ENCODE measurements around the gene ADPRS. TPM values are rescaled to one million over a fixed set of nuclear protein-coding genes. Genes with fewer than 3 reads are reported as not detected.

Gene ADPRS, protein sequence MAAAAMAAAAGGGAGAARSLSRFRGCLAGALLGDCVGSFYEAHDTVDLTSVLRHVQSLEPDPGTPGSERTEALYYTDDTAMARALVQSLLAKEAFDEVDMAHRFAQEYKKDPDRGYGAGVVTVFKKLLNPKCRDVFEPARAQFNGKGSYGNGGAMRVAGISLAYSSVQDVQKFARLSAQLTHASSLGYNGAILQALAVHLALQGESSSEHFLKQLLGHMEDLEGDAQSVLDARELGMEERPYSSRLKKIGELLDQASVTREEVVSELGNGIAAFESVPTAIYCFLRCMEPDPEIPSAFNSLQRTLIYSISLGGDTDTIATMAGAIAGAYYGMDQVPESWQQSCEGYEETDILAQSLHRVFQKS
- total RNA-seq = 31.3 and 31.8 TPM in 2 replicates

DNA sequence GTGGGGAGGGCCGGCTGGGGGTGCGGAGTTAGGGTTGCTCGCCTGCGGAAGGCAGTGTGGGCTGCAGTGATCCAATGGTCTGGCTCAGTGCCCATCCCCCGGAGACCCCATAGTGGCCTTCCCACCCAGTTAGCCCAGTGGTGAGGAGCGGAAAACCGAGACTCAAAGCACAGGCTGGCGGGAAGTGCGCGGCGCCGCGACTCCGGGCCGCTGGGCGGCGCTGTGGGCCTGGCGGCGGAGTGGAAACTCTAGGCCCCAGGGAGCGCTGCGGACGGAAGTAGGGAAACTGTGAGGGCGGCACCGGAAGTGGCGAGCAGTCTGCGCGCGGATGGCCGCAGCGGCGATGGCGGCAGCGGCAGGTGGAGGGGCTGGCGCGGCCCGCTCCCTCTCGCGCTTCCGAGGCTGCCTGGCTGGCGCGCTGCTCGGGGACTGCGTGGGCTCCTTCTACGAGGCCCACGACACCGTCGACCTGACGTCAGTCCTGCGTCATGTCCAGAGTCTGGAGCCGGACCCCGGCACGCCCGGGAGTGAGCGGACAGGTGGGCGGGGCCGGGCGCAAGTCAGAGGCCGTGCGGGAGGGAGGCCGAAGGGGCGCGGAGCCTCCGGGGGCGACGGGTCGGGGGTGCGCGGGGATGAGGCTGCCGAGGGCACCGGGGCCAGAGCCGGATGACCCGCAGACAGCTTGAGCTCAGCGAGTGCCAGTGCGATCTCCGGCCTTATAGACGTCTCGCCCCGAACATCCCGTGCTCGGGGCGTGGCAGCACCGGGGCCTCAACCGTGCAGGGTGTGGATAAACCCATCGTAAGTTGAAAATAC lies at the start of gene ADPRS:
Gene ADPRS, plus strand, starts transcription at position 316 of the 816 bp plus-strand sequence. Its CDS starts 13 bp downstream, at position 329.

DNA sequence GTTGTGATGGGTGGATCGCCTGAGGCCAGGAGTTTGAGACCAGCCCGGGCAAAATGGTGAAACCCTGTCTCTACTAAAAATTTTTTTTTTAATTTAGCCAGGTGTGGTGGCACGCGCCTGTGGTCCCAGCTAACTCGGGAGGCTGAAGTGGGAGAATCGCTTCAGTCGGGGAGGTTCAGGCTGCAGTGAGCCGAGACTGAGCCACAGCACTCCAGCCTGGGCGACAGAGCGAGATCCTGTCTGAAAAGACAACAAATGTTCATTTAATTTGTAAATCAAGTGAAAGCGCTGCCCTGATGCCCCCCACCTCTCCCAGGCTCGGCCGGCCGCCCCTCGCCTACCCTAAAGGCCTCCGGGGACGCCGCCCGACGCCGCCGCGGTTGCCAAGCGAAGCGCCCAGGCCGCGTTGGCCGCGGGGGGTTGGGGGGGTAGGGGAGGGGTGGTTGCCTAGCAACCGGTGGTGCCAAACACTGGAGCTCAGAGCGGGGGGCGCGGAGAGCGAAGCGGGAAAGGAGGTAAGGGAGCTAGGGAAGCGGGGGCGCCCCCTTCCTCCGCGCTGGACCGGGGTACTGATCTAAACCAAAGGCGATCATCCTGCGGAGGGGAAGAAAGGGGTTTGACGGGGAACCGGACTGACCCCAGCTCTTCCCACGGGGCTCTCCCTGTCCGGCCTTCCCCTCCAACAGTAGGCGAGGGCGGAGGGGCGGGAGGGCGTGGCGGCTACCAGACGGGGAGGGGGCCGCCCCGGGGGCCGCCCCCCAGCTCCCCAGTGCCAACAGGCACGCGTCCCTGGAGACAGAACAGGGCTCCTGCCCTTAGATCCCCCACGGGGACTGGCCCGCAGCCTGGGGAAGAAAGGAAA lies 4.8 kb upstream of the ADPRS start, which contains the start of gene TEKT2:
Gene TEKT2, plus strand, starts transcription at position 460 of the 862 bp plus-strand sequence. CDS start 828 bp downstream, outside the sequence.

DNA sequence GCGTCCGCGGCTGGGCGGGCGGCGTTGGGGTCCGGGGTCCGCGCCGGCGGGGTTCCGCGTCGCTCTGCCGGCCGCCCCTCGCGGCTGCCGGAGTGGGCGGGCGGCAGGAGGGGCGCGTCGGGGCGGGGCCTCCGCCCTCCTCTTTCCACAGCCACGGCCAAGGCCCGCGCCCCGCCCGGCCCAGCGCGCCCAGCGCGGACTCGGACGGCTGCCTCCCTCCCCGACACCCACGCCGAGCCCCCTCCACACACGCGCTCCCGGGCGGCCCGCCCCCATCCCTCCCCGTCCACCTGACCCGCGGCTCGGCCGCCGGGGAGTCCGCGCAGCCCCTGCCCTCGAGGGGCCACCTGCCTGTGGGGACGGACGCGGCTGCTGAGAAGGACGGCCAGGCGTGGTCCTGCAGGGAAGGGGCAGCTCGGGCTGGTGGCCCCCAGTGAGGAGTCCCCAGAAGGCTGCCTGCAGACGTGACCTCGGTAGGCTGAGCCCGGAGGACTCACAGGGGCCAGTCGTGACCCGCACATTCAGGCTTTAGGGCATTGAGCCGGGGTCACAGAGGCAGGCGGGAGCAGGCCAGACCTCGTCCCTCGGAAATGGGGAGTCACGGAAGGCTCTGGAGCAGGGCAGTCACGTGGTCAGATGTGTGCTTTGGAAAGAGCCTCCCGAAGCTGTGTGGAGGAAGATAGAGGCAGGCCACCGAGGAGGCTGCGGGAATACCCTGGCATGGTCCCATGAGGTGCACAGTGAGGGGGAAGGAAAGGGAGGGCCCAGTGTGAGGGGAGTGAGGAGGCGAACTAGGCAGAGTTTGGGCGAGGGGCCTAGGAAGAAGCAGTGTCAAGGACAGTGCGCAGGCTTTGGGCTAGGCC lies 36.7 kb downstream of the ADPRS start, which contains the start of gene COL8A2:
Gene COL8A2, minus strand, starts transcription at position 94 of the 863 bp plus-strand sequence. CDS start 24,980 bp downstream, outside the sequence.

Other genes starting within 250 kb of the ADPRS start
- 6.2 and 15.0 TPM in 2 replicates for gene AGO1, start 205.7 kb upstream of the ADPRS start, total RNA-seq
- gene AGO3, start 157.8 kb upstream of the ADPRS start, total RNA-seq = 9.6 and 21.6 TPM in 2 replicates
- under 0.01 and 0.14 TPM in 2 replicates for gene TEKT2, start 4.8 kb upstream of the ADPRS start, total RNA-seq
- 1.5 and 3.8 TPM in 2 replicates for gene COL8A2, start 36.3 kb downstream of the ADPRS start, total RNA-seq
- 65.8 and 75.9 TPM in 2 replicates for gene TRAPPC3, start 60.6 kb downstream of the ADPRS start, total RNA-seq
- gene MAP7D1, start 67.3 kb downstream of the ADPRS start, total RNA-seq = 77.6 and 152 TPM in 2 replicates
- 102 and 103 TPM in 2 replicates for gene THRAP3, start 135.6 kb downstream of the ADPRS start, total RNA-seq
- 1.9 and 6.5 TPM in 2 replicates for gene SH3D21, start 217.5 kb downstream of the ADPRS start, total RNA-seq
- 7.8 and 10.9 TPM in 2 replicates for gene EVA1B, start 234.8 kb downstream of the ADPRS start, total RNA-seq

Measured in nasal cavity respiratory epithelium epithelial cell of viscerocranial mucosa (primary cell).